ENCODE measurements around the gene CFTR.
A peak's percentile ranks its signal among the peaks of the same experiment; 100 is the strongest.

DNA sequence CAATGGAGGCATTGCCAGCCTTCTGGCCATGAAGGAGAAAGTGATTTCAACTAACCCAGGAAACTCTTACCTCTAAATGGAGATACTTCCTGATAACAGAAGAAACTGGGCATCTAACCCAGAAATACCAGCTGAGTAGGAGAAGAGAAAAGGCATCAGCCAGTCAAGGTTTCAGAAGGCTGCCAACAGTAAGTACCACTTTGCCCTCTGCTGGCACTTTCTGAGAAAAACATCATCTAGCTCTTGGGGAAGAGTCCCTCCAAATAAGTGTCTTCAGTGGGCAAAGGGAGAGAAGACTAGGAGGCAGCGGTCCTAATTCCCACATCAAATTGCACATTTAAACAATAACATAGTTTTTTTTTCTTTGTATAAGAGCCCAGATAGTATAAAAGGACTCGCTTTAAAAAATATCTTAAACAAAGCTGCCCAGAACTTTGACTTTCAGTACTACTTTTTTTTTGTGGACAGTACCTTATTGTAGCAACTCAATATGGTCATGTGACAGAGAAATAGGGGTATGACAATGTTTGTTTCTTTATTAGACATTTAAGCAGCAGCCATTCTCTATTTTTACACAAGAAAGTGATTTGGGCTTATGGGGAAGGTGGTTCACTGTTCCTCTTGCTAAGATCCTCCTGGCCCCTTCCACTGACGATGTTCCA lies 236.1 kb downstream of the CFTR start:
- no peak for TF ChIP-seq EZH2 (IDR thresholded peaks at IDR 0.05; ENCODE audit: low read depth, low read length, severe bottlenecking)
- no peak for TF ChIP-seq POLR2A (IDR thresholded peaks at IDR 0.05; ENCODE audit: control extremely low read depth in 1 of 2, low read depth in 2 of 2, low read length in 2 of 2)
- TF ChIP-seq RFX5 (IDR thresholded peaks at IDR 0.05; ENCODE audit: borderline replicate concordance, low read depth, low read length) = no peak
- TF ChIP-seq JUN (IDR thresholded peaks at IDR 0.05; ENCODE audit: low read depth, low read length) = no peak
- no peak for TF ChIP-seq BCL11A (IDR thresholded peaks at IDR 0.05; ENCODE audit: low read depth in 2 of 2, low read length in 2 of 2)
- no peak for TF ChIP-seq JUND (IDR thresholded peaks at IDR 0.05; ENCODE audit: low read length)
- TF ChIP-seq EGR1 (IDR thresholded peaks at IDR 0.05; ENCODE audit: borderline replicate concordance, low read depth, low read length) = no peak
- TF ChIP-seq GABPA (IDR thresholded peaks at IDR 0.05; ENCODE audit: borderline replicate concordance, insufficient read depth, low read length) = no peak
- TF ChIP-seq, protein P1, sequence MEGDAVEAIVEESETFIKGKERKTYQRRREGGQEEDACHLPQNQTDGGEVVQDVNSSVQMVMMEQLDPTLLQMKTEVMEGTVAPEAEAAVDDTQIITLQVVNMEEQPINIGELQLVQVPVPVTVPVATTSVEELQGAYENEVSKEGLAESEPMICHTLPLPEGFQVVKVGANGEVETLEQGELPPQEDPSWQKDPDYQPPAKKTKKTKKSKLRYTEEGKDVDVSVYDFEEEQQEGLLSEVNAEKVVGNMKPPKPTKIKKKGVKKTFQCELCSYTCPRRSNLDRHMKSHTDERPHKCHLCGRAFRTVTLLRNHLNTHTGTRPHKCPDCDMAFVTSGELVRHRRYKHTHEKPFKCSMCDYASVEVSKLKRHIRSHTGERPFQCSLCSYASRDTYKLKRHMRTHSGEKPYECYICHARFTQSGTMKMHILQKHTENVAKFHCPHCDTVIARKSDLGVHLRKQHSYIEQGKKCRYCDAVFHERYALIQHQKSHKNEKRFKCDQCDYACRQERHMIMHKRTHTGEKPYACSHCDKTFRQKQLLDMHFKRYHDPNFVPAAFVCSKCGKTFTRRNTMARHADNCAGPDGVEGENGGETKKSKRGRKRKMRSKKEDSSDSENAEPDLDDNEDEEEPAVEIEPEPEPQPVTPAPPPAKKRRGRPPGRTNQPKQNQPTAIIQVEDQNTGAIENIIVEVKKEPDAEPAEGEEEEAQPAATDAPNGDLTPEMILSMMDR (IDR thresholded peaks at IDR 0.05; ENCODE audit: control extremely low read depth in 1 of 3, insufficient read depth in 1 of 3, low read depth in 1 of 3, low read length in 3 of 3) = peak in 2 of 3 experiments; percentile 75 to 78; a peak in 3 of 4 replicates
- no peak for TF ChIP-seq CTBP2 (IDR thresholded peaks at IDR 0.05; ENCODE audit: borderline replicate concordance, insufficient read depth, insufficient read length, low read length)
